Left kidney (tissue), 8 donors: Measurements from ENCODE around the gene AGMO. TPM values are rescaled to one million over a fixed set of nuclear protein-coding genes. Genes with fewer than 3 reads are reported as not detected.
A peak's percentile ranks its signal among the peaks of the same experiment; 100 is the strongest.

Experiments
- DNase-seq: peaks from one replicate; pipeline ENCODE4 v3.0.0-alpha.2; 2013
- long read RNA-seq, 8 donors: transcript quantifications; one replicate each; lab custom pipeline, GENCODE V29; 2026
- polyA plus RNA-seq: library from polyadenylated mRNA; unstranded; fragments of 120-200 nt; gene quantifications from one replicate; pipeline ENCODE4 v1.2.1, GENCODE V29; 2013; ENCODE audit not compliant: insufficient read length

AGMO gene
- 0.88 TPM for polyA plus RNA-seq
- long read RNA-seq, donor 1: 0 reads
- long read RNA-seq, donor 2: 0 reads
- long read RNA-seq, donor 3: 0 reads
- long read RNA-seq, donor 4: 0 reads
- long read RNA-seq, donor 5, partial matches to known transcripts: 0 of 3 reads
- long read RNA-seq, donor 5, other reads (novel, unspliced or antisense): 0 of 3 reads
- long read RNA-seq, donor 6: 0 reads
- long read RNA-seq, donor 7, partial matches to known transcripts: 0 of 1 reads
- long read RNA-seq, donor 7, other reads (novel, unspliced or antisense): 0 of 1 reads
- long read RNA-seq, donor 8: 0 reads

DNA sequence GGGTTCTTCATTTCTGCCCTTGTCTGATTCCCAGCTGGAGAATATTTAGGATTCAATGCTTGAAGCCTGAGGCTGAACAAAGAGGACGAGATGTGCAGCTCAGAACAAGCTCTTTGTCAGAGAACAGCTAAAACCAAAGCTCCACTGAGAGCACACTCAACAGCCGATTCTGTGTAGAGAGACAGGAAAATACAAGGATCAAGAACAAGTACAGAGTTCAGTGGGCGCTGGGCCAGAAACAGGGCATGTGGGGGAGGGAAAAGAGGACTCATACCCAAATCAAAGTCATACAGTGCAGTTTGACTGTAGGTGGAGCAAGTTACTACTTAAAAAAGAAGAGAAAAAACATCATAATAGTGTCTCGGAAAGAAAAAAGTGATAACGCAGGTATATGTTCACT lies at the start of gene AGMO:
Gene AGMO, minus strand, starts transcription at position 181 of the 400 bp plus-strand sequence.
- no peak for DNase-seq

DNA sequence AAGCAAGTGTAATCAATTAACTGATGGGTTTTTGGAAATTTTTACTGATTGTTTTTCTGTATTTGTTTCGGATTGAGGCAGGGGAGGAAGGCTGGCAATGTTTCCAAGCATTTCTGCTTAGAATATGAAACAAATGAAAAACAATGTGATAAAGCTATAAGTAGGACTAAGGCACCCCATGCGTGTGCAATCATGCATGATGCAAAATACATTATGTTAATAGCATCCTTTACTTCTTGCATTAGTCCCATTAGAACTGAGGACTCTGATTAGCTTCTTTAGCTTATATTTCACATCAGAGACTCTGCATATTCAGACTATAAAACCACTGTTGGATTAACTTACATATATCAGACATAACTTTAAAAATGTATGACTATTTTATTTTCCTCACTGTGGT lies 48.7 kb upstream of the AGMO start:
- DNase-seq: no peak

DNA sequence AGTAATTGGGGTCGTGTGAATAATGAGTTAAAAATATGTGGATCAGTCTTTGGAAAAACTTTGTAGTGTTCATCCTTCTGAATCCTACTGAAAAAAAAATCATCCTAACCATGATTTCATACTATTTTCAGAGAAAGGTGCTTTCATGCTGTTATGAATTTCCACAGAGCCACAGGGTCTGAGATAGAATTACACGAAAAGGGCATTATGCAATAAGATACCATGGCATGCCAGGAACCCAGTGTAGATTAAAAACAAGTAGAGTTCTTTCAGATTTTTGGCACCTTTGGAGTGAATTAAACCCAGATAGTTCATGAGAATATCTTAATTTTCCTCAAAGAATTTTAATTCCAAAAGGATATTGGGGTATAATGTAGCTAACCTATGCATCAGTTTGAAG lies 47.5 kb upstream of the AGMO start:
- no peak for DNase-seq

DNA sequence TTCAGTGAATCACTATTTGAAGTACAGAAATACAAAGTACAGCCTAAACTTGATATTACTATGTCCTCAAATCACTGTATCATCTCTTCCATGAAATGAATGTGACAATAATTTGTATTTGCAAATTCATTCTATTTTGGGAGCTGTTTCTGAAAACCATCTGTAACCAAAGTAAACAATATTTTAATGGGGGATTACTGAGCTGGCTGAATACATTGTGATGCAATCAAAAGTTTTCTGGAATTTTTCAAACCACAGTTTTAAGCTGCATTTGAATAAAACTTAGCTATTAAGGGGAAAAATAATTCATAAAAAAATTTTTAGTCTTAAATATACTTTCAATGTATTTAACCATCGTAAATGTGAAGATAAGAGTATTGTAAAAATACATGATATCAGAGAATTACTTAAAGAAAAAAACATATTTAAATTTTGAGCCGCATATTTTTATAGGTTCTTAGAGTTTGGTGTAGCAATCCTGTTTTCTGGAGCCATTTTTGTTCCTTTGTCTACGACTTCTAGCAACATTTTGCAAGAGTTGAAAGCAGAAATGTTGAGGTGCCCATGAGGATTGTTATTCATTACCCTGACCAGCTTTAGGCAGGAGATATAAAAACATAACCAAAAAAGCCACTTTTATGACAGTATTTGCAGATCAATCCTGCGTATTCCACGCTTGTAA lies 45.9 kb upstream of the AGMO start:
- DNase-seq: no peak

DNA sequence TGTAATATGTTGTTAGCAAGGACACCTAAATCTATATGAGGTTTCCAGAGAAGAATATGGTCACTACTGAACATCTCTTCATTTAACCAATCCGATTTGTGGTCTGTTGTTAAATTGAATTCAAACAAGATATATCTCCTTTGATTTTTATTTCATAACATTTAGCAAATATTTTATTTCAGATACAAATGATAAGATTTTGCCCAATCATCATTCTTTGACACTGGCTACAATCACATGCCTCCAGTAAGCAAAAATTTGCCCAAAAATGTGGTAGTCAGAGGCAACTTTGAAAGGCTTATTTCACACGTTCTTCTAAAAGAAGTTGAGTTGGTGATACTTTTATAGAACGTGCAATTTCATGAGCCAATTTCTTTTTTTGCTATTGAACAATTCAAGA lies 44.7 kb upstream of the AGMO start:
- DNase-seq: no peak

DNA sequence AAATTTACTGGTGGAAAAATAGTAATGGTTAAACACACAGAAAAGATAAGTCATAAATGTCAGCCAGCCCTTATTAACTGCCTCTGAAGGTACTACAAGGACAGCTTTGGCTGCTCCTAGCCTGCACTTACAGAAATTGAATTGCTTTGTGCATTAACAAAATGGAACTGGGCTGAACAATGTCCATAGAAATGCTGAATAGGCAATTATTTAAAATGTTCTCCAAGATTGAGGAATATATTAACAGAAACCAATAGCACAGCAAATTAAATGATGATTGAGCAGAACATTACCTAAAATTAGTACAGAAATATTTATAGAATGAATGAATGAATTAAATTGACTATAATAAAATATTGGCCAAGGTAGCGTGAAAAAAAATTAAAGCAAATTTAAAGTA lies 42.4 kb upstream of the AGMO start:
- DNase-seq: no peak

DNA sequence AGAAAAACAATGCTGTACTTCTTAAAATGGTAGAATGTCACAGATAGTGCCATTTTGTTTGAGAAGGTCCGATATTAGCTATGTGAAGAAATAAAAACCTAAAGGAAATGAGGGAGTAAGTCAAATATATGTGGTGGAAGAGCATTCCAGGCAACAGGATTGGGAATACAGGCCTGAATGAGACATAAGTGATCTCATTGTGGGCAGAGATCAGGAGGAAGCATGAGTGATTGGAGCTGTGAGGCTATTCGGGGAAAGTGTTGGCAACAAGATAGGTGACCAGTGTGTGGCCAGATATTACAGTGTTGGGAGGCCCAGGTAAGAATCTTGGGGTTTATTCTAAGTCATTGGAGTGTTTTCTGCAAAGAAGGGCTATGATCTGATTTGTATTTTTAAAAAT lies 41.3 kb upstream of the AGMO start:
- no peak for DNase-seq

DNA sequence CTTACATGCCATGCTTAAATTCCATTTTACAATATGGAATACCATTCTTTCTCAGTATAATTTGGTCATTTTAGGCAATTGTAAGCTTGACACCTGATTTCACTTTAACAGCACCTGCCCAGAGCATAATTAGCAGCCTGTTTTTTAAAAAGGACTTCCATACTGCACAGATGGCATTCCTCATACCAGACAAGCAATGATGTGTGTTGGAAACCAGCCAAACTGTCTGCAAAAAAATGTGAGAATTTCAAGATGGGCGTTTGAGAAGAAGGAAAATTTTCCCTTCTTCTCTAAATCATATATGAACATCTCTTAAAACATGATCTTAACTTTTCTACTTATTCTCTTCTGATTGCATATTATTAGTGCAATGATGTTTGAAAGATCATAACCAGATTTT lies 40.4 kb upstream of the AGMO start:
- DNase-seq: peak; percentile 22

DNA sequence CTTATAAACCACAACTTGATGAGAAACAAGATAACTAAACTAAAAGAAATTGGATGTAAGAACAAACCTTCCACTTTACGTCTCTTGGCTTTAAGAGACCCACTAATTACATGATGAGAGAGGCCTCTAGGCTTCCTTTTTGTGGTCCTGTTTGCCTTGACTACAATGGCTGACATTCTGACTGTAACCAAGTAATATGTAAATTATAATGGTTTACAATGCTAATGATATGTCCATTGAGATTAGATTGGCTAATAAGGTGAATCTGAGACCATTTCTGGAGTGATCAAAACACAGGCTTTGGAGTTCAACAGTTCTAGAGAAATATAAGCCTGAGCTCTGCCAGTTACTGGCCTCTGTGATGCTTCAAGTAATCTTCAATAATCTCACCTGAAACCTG lies 39.4 kb upstream of the AGMO start:
- no peak for DNase-seq

DNA sequence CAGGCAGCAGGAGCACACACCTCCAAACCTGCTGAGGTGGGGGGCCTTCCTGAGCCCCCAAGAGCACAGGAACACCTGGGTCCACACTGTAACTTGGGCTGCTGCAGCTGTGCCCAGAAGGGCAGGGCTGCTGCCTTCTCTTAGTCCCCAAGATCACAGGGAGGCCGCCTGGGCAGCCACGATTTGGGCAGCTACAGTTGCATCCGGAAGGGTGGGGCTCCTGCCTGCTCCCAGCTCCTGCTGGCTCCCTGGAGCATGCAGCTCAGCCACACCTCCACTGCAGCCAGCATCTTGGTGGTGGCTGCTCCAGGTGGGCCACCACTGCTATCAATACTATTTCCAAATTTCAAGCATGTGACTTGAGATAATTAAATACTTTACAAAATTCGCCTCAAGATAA lies 38.5 kb upstream of the AGMO start:
- no peak for DNase-seq

DNA sequence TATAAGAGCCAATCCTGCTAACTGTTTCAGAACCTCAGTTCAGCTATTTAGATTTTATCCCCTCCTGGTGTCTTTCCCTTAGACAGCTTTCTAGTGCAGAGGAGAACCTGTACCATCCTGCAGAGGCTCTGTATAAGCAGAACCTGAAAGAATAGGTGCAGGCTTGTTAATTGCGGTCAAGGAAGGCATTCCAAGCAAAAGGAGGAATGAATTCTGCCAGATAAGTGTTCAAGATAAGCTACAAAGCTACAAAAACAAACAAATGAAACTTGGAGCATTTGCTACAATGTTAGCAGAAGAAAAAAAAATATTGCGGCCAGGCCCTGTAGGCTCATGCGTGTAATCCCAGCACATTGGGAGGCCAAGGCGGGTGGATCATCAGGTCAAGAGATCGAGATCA lies 32.6 kb upstream of the AGMO start:
- no peak for DNase-seq

DNA sequence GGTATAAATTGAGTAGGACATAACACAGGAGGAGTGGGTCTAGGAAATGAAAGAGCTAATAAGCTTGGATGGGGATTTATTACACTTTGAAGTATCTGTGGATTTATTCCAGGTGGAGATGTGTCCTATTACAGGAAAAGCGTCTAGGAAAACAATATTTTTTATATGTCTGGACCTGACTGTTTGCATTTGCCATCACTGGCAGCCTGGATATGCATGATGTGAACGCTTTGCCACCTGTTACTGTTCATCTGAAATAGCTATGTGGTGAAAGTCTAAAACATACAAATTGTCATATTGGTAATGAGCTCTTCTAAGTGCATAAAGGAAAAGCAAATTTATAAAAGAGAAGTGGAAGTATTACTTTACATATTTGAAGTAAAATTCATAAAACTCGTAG lies 31.6 kb upstream of the AGMO start:
- DNase-seq: no peak

DNA sequence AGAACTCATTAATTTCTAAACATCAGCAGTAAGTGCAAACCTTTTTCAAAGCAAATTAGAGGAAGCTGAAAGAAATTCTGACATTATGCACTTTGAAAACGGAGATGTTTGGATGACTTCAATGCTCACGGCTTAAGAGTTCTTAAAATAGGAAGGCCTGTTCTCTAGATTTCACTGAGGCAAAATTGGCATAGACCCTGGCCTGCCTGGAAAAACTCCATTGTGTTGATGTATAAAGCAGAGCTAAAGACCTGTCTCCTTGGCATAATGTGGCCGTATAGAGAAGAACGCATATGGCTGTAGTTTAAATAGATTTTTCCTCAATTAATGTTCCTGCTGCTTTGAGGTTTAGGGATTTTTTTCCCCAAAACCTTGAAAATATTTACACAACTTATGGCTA lies 24.5 kb upstream of the AGMO start:
- DNase-seq: no peak

DNA sequence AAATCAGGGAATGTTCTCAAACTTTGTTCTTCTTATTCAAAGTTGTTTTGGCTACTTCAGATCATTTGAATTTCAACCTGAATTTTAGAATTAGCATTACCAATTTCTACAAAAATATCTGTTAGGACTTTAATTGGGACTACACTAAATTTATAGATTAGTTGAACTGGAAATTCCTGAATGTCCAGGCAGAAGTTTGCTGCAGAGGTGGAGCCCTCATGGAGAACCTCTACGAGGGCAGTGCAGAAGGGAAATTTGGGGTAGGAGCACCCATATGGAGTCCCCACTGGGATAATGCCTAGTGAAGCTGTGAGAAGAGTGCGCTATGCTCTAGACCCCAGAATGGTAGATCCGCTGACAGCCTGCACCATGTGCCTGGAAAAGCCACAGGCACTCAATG lies 22.8 kb upstream of the AGMO start:
- no peak for DNase-seq

DNA sequence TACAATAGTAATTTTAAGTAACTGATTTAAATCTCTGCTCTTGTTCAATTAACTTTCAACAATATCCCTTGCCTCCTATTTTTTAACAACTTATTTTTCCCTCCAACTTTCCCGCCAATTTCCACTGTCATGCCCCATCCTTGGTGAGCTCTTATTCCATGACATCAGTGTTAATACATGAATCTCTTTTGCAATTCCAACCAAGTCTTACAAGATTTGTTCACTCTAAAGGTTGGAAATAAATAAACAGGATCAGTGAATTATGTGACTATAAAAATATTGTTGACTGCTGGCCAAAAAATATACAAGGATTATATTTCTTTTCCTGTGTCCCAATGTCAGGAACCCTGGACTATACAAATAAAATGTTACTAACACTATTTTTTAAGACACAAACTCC lies 21.0 kb upstream of the AGMO start:
- no peak for DNase-seq

DNA sequence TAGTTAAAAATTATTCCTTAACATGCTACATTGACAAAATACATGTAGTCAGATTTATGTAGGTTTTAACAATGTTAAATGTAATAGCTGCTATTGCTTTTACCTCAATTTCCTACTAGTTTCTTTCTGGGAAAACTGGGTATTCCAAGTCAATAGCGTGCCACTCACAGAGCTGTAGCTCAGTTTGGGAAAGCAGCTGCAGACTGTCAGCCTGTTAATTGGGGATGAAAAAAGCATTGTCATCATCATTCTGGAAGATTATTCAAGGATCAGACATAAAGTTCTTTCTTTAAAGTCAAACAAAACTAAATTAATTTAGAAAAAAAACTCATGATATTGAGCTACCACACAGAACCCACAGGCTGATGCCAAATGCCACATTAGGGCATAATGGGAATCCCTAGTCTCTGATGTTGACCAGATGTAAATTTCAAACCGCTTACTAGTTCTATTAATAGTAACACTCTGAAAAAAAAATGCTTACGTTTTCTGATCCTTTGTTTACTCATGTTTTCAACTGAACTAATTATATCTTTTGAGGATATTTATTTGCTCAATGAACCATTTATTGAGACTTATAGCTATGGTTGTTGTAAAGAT lies 19.6 kb upstream of the AGMO start:
- DNase-seq: no peak

DNA sequence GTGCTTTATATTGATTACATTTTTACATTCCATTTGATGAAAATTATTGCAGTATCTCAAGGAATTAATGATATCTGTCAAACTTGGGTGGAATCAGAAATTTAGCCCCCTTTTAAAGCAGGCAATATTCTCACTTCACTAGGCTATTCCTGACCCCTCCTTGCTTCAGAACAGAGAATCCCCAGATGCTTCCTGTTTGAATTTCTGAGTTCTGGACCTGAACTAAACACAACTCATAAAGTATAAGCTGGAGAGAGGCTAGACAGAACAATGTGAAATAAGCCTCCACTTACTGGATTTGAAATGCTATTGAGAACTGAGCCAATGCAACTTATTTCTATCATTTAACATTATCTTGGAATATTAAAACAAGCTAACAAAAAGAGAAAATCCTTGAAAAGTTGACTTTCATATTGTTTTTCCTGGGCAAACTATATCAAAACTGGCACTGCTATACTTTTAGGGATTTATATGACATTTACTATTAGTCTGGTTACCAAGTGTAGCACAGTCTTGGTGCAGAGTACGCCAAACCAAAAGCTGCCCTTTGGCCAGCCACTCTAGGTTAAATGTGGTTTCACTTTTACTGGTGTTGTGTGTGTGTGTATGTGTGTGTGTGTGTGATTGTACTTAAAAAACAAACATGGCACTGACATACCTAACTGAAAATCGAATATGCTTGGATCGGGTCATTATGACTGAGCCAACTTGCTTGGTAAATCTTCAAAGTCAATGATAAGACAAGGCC lies 19.0 kb upstream of the AGMO start:
- DNase-seq: no peak

DNA sequence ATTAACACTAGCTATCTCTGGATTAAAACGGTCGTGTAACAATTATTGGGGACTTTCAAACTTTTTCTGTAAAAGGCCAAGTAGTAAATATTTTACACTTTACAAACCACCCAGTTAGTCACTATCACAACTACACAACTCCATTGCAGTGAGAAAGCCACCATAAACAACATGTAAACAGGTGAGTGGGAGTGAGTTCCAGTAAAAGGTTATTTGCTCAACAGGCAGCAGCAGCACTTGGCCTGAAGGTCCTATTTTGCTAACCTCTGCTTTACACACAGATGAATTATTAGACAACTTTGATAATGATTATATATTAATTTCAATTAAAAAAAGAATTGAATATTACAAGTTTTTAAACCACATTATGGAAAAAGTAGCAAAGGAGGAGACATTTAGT lies 15.8 kb upstream of the AGMO start:
- DNase-seq: no peak

DNA sequence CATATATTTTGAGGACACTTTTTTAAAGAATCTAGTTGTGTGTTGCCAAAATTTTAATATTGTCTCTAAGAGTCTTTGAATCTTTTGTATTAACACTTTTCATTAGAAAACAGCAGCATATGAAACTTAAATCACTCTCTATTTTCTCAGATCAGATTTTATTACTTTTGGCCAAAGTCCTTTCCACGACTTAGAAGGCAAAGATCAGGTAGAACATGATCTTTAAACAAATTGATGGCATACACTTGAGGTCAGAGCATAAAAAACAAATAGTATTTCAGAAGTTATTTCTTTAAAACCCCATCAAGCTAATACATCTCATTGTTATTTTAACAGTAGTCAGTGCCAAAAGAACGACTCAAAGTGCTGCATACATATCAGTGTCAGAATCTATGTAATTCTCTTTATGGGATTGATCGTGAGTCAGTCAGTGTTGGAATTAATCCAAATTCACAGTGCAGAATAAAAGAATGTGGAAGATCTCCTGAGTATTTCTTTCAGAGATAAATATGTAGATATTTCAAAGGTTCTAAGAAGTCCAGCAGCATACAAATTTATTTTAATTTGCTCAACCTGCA lies 9.6 kb upstream of the AGMO start:
- no peak for DNase-seq

DNA sequence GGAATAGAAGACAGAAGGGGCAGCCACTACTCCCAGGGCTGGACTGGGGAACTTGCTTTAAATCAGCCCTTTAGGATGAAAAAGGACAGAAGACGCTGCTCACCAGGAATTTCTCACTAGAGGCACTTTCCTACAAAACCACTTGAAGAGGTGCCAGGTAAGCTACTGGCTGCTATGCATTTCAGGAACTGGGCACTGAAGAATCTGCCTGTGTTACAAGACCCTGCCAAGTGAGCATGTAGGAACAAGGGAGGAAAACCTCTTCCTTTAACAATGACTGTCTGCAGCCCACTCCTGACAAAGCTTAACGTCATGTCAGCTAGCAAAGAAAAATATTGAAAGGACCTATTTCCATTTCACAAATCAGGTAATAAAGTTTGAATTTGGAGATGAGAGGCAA lies 5.8 kb upstream of the AGMO start:
- no peak for DNase-seq

DNA sequence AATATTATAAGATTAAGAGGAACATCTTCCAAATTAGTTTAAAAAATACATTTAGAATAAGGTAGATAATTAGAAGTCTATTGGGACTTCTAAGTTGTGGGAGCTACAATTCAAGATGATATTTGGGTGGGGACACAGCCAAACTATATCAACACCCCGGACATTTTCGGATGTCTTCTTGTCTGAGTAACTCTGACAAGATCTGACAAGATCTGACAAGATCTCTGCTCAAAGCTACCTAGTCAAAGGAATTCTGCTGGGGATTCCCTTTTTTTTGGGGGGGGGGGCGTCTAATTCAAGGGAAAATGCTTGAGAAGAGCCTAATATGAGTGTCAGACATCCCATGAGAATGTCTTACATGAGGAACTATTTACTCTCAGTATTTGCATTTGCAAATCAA lies 5.2 kb upstream of the AGMO start:
- DNase-seq: no peak

DNA sequence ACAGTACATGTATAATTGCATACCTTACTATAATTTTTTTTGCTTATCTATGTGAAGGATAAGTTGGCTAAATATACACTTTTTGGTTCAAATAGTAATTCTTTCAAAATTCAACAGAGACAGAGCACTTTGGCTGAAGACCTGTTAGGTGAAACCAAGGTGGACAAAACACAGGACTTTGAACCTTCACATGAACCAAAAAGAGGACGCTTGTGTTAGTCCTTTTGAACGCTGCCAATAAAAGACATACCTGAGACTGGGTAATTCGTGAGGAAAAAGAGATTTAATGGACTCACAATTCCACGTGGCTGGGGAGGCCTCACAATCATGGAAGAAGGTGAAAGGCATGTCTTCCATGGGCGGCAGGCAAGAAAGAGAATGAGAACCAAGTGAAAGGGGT lies 4.7 kb upstream of the AGMO start:
- no peak for DNase-seq

DNA sequence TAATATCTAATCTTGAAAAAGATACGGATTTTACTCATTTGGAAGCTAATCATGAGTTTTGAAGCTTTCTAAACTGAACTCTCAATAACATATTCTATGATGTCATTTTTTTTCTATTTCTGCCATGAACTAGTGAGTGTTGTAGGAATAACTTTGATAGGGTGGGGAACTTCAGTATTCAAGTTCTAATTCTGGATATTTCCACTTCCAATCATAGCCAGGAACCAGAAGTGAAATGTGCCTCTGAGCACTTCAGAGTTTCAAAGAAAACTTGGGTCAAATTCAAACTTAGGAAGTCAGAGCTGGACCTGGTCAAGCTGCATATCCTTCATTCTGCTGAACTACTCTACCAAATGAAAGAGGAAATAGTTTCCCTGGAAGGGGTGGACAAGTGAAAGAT lies 847 bp downstream of the AGMO start:
- no peak for DNase-seq
